NCI-H2196 (cell line): ENCODE data around the gene PRG3.

Source experiments
- DNase-seq: peaks from one replicate; lab custom pipeline; 2025; ENCODE audit not compliant: unreplicated experiment; lab: John Stamatoyannopoulos, UW

Gene PRG3, protein sequence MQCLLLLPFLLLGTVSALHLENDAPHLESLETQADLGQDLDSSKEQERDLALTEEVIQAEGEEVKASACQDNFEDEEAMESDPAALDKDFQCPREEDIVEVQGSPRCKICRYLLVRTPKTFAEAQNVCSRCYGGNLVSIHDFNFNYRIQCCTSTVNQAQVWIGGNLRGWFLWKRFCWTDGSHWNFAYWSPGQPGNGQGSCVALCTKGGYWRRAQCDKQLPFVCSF

DNA sequence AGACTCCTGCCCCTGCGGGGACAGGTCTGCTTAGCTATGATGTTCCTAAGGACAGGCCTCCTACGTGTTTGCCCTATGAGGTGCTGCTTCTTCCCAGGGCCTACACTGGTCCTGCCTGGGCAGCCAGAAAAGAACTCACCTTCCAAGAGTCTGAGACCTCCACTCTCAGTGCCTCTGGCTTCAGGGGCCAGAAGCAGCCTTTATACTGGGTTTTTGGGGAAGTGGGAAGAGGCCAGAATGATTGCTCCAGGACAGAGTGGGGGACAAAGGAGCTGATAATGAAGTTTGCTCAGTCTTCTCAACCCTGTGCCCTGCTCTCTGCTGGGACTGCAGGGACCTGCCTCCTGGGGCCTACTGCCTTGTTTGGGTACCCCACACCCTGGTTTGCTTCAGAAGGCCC is at the start of gene PRG3:
Gene PRG3 (minus strand): TSS at position 176 of the 400 bp plus-strand sequence. CDS start 442 bp downstream, outside the sequence.
- DNase-seq = no peak

GRCh38 chr11:57429946-57430345 is 49.0 kb upstream of the PRG3 start:
- DNase-seq = peak; percentile 26

- DNase-seq = no peak
Measured at GRCh38 chr11:57428643-57429042, 47.7 kb upstream of the PRG3 start.

GRCh38 chr11:57427727-57428082 is 46.8 kb upstream of the PRG3 start:
- DNase-seq = no peak

GRCh38 chr11:57426929-57427726 is 46.2 kb upstream of the PRG3 start, which contains the start of gene SLC43A3:
Gene SLC43A3 (minus strand): TSS chr11:57427121. CDS start chr11:57426172, 949 bp downstream.
- DNase-seq = peak; percentile 70

DNA sequence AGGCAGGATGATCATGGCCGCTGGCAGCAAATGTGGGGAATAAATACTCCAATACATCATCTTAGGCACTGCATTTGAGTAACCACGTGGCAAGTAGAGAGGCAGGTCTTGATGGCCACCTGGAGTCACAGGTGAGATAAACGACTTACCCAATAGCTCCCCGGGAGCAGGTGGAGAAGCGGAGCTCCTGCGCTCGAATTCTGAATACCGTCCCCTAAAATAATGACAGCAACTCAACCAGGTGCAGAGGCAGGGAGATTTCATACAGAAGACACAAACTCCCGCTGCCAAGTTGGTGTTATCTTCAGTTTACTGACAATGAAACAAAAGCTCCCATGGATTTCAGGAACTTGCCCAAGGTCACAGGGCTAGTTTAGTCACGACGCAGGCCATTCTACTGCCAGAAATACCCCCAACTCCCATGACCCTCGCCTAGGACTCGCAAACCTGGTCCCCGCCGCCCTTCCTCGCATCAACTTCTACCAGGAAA is 45.5 kb upstream of the PRG3 start:
- peak; percentile 28 for DNase-seq

DNA sequence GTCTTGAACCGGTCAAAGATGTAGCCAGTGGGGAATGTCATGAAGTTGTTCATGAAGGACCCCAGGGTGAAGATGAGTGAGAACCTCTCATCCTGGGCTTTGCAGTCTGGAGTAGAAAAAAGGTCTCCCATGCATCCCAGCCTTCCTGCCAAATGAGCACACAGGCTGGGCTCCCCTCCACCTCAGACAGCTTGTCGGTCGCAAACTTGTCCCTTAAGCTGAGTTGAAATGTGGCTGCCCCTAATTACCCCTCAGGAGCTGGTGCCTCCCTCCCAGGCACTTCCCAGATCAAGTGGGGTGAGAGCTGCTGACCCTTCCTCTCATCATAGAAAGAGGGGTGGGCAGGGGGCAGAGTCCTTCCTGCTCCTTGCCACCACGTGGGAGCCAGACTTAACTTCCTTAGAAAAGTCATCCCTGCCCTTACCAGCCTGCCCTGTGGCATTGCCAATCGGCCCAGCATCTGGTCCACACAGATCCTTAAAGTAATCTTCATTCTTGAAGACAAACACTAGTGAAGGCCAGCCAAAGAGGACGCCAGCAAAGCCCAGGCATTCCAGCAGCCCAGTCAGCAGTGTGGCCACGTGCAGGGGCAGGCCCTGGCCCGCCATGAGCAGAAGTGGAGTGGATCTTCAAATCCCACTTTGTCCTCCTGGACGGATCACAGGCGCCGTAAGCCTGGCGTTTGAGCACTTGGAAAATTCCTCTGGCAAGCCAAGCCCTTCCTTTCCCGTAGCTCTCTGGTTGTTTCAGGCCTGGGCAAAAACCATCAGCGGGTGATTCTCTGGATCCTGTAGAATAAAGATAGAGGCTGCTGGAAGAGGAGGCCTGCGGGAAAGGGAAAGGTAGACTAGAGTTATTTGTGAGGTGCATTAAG is 44.9 kb upstream of the PRG3 start:
- no peak for DNase-seq

- DNase-seq = no peak
Measured at GRCh38 chr11:57424792-57425564, 44.0 kb upstream of the PRG3 start.

GRCh38 chr11:57424137-57424791 is 43.3 kb upstream of the PRG3 start:
- no peak for DNase-seq

DNA sequence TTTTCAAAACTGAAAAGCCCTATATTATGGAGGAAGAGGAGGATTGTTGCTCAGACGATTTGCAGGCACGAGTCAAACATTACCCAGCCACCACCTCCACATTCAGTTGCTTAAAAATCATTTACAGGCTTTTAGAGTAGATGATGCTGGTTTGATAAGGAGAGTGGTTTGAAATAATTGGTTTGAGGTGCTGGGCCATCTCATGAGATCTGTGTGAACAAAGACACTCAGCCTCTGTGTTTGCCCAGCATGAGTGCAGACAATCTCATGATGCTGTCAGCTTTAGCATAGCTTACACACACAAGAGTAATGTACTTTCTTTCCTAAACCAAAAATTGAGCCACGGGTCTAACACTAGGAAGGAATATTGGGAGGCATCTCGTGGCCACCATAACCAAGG is 41.7 kb upstream of the PRG3 start:
- DNase-seq = no peak

DNA sequence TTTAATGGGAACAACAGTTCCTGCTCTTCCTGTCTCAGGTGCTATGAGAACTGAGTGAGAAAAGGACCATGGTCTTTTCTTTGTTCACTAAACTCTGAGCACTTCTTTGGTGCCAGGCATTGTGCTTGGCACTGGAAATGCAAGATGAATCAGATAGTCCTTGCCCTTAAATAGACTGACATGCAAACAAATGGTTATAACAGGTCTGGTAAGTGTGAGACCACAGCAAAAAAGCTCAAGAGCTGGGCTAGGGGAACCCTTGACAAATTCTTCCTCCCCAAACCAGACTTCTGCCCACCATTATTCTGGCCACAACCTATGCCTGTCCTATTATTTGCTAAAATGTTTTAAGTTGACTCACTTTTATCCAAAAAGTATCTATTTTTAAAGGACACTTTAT is 40.9 kb upstream of the PRG3 start:
- no peak for DNase-seq

- no peak for DNase-seq
Measured at GRCh38 chr11:57421066-57421465, 40.1 kb upstream of the PRG3 start.

GRCh38 chr11:57419146-57419545 is 38.2 kb upstream of the PRG3 start:
- DNase-seq = no peak

GRCh38 chr11:57418131-57418530 is 37.2 kb upstream of the PRG3 start:
- DNase-seq = no peak

DNA sequence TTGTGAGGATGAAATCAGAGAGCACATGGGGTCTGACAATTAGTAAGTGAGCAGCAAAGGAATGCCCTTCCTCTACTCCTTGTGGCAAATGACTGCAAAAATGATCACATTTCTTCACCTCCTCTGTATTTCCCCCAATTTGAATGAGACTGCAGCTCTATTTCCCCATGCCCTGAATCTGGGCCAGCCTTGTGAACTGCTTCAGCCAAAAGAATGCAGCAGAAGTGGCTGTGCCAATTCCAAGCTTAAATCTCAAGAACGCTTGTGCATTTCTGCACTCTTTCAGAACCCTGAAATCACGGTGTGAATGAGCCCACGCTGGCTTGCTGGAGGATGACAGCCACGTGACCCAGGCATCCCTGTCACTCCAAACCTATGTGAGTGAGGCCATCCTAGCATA is 36.1 kb upstream of the PRG3 start:
- DNase-seq = no peak

GRCh38 chr11:57416436-57416835 is 35.5 kb upstream of the PRG3 start:
- no peak for DNase-seq

GRCh38 chr11:57414612-57415212 is 33.8 kb upstream of the PRG3 start:
- no peak for DNase-seq

DNA sequence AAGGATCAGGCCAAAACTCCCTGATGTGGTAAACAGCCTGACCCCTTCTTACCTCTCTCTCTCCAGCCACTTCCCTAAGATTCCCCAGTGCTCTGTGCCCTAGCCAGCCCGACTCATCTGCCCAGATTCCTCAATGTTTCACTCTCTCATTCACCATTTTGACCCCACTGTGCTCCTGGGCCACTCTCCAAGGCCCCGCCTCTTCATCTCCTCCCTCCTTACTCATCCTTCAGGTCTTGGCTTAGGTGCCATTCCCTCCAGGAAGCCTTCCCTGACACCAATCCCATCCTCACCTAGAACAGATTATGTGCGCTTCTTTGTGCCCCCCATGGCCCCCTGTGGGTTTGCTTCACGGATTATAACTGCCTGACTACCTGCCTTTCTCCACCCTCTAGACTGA is 32.7 kb upstream of the PRG3 start:
- DNase-seq = no peak

DNA sequence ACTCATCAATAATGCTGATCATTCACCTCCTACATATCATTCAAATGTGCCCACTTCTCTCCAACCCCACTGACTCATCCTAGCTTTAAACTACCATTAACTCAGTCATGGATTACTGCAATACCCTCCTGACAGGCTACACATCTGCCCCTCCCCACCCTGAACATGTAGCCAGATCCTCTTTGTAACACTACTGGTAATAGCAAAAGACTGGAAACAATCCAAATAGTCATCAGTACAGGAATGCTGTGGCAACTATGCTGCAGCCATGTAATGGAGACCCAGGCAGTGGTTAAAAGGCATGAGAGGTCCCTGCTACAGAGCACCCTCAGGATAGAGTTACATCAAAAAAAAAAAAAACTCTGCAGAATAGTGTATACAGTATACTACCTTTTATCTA is 29.3 kb upstream of the PRG3 start:
- DNase-seq = no peak
